ENCODE results near the gene FSTL5.

FSTL5 gene

GRCh38 chr4:161937596-161937995, 226.2 kb downstream of the FSTL5 start:
- no peak for DNase-seq (ENCODE audit: low read depth in 3 of 3)

GRCh38 chr4:161936625-161937550, 226.9 kb downstream of the FSTL5 start:
- no peak for DNase-seq (ENCODE audit: low read depth in 3 of 3)

GRCh38 chr4:161931089-161931488, 232.7 kb downstream of the FSTL5 start:
- no peak for DNase-seq (ENCODE audit: low read depth in 3 of 3)

GRCh38 chr4:161929956-161930355, 233.8 kb downstream of the FSTL5 start:
- DNase-seq (ENCODE audit: low read depth in 3 of 3): no peak

- no peak for DNase-seq (ENCODE audit: low read depth in 3 of 3)
Observed at GRCh38 chr4:161926033-161926828, 237.6 kb downstream of the FSTL5 start.

GRCh38 chr4:161920304-161921052, 243.3 kb downstream of the FSTL5 start:
- no peak for DNase-seq (ENCODE audit: low read depth in 3 of 3)

- no peak for DNase-seq (ENCODE audit: low read depth in 3 of 3)
Observed at GRCh38 chr4:161919442-161920220, 244.2 kb downstream of the FSTL5 start.

- DNase-seq (ENCODE audit: low read depth in 3 of 3): no peak
Observed at GRCh38 chr4:161916035-161916434, 247.8 kb downstream of the FSTL5 start.

- no peak for DNase-seq (ENCODE audit: low read depth in 3 of 3)
Observed at GRCh38 chr4:161907590-161907955, 256.2 kb downstream of the FSTL5 start.

- no peak for DNase-seq (ENCODE audit: low read depth in 3 of 3)
Observed at GRCh38 chr4:161906836-161907589, 256.8 kb downstream of the FSTL5 start.

- DNase-seq (ENCODE audit: low read depth in 3 of 3): no peak
Observed at GRCh38 chr4:161900110-161900509, 263.7 kb downstream of the FSTL5 start.

- no peak for DNase-seq (ENCODE audit: low read depth in 3 of 3)
Observed at GRCh38 chr4:161894493-161895167, 269.2 kb downstream of the FSTL5 start.

GRCh38 chr4:161894014-161894413, 269.8 kb downstream of the FSTL5 start:
- no peak for DNase-seq (ENCODE audit: low read depth in 3 of 3)

GRCh38 chr4:161893566-161893965, 270.2 kb downstream of the FSTL5 start:
- no peak for DNase-seq (ENCODE audit: low read depth in 3 of 3)

- no peak for DNase-seq (ENCODE audit: low read depth in 3 of 3)
Observed at GRCh38 chr4:161892951-161893350, 270.8 kb downstream of the FSTL5 start.

GRCh38 chr4:161883157-161883556, 280.6 kb downstream of the FSTL5 start:
- no peak for DNase-seq (ENCODE audit: low read depth in 3 of 3)

- no peak for DNase-seq (ENCODE audit: low read depth in 3 of 3)
Observed at GRCh38 chr4:161881370-161881769, 282.4 kb downstream of the FSTL5 start.

GRCh38 chr4:161869511-161869910, 294.3 kb downstream of the FSTL5 start:
- DNase-seq (ENCODE audit: low read depth in 3 of 3): no peak

GRCh38 chr4:161856711-161857326, 307.0 kb downstream of the FSTL5 start:
- no peak for DNase-seq (ENCODE audit: low read depth in 3 of 3)

GRCh38 chr4:161850631-161851030, 313.2 kb downstream of the FSTL5 start:
- no peak for DNase-seq (ENCODE audit: low read depth in 3 of 3)
